Measurements from ENCODE around the gene ZYG11A.

ZYG11A gene

DNA sequence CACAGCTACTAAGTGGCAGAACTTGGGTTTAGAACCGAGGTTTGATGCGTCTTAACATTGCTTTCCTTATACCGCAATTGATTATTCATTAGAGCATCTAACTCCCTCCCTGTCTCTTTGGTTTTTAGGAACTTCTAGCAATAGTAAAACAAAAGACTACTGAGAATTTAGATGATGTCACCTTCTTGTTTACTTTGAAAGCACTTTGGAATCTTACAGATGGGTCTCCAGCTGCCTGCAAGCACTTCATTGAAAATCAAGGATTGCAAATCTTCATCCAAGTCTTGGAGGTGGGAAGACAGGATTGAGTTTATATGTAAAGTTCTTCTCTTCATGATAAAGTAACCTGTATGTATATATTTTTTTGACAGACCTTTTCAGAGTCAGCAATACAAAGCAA, 35.0 kb downstream of the ZYG11A start:
- no peak for DNase-seq (ENCODE audit: low read depth)

DNA sequence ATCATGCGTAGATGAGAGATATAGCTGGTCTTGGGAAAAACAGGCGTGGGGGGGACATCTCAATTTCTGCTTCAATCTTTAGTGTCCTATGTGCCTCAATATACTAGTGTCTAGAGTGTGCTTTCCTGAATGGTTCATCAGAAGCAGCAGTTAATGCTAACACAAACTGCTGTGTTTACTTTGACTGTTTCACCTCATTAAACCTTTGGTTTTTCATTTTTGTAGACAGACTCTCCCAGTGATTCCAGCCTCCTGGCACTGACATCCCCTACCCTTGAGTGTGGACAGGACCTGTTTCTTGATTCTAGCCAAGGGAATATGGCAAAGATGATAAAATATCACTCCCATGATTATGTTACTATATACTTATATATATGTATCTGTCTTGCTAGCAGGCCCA, 37.6 kb downstream of the ZYG11A start:
- no peak for DNase-seq (ENCODE audit: low read depth)

DNA sequence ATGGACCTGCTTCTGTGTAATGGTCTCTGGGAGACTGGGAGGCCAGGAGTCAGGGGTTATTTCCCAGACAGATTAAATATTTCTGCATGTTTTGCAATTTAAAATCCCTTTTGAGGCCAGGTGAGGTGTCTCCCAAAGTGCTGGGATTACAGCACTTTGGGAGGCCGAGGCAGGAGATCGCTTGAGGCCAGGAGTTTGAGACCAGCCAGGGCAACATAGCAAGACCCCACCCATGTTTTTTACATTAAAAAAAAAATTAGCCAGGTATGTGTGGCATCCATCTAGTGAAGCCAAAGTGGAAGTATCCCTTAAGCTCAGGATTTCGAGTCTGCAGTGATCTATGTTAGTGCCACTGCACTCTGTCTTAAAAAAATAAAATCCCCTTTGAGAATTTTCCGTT, 44.9 kb downstream of the ZYG11A start:
- DNase-seq (ENCODE audit: low read depth), result no peak

DNA sequence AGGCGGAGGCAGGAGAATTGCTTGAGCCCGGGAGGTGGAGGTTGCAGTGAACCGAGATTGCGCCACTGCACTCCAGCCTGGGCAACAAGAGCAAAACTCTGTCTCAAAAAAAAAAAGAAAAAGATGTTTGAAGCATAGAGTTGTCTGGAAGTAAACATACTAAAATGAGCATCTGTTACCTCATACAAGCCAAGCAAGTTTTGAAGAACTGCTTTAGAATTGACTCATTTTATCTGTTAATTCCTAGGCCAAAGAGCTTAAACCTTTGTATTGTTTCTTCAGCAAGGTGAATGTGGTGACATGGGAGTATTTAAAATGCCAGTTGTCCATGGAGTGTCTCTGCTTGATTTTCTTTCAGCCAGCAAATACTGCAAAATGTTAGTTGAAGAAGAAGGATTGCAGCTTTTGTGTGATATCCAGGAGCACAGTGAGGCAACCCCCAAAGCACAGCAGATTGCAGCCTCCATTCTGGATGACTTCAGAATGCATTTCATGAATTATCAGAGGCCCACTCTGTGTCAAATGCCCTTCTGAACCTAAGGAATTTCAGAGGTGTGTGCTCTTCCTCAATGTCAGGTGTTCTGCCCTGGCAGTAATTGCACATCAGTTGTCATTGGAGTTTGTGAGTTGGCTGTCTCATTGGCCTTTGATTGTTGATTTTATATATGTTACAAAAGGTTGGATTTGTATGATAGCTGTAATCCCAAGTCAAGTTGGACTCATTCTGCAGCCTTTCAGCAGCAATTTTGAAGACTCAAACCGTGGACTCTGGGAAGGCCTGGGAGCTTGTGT, 50.1 kb downstream of the ZYG11A start:
- no peak for DNase-seq (ENCODE audit: low read depth)

DNA sequence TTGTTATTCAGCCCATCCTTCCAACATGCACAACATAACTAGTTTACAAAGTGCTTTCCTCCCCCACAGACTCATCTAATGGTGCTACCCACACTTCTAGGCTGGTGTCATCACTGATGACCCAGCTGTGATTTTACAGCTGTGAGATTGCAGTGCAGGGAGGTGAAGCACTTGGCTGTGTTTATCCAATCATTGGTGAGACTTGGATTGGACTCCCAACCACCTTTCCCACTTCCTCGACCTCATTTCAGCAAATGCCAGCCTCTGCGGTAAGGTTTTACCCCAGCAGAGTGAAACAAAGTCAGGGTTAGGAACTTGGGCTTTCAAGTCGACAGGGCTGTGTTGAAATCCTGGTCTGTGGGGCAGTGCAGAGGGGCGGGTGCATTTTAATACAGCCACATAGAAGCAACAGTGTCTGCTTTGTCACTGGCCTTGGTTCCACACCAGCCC, 56.9 kb downstream of the ZYG11A start:
- DNase-seq (ENCODE audit: low read depth), result no peak

- no peak for DNase-seq (ENCODE audit: low read depth)
These were observed 57.8 kb downstream of the ZYG11A start for GRCh38 chr1:52900402-52900801.

- no peak for DNase-seq (ENCODE audit: low read depth)
These were observed 58.8 kb downstream of the ZYG11A start for GRCh38 chr1:52901384-52901783.

DNA sequence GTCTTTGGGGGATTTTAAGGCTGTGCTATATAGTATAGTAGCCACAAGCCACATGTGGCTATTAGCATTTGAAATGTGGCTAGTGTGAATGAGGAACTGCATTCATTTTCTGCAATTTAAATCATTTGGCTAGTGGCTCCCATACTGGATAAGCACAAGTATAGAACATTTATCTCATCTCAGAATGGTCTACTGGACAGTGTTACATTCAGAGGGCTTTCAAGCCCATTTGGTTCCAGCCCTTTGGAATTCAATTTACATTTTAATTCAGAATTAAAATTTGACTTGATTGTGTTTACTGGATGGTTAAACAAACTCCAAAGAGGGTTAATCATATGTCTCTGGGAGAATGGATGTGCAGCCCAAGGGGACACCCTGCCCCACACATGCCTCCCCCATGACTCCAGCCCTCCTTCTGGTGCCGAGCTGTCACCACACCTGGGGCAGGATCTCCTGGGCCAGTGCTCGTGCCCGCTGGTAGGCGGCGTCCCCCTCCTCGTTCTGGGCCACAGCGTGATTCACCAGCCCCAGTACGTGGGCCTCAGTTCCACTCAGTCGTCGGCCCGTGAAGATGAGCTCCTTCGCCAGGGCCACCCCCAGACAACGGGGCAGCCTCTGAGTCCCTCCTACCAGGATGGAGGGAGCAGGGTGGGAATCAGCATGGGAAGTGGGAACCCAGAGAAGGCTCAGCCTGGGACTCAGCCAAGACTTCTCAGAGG, 61.8 kb downstream of the ZYG11A start:
- no peak for DNase-seq (ENCODE audit: low read depth)

GRCh38 chr1:52904927-52905698, 62.6 kb downstream of the ZYG11A start:
- DNase-seq (ENCODE audit: low read depth), result no peak

GRCh38 chr1:52906135-52906603, 63.6 kb downstream of the ZYG11A start:
- DNase-seq (ENCODE audit: low read depth), result no peak

DNA sequence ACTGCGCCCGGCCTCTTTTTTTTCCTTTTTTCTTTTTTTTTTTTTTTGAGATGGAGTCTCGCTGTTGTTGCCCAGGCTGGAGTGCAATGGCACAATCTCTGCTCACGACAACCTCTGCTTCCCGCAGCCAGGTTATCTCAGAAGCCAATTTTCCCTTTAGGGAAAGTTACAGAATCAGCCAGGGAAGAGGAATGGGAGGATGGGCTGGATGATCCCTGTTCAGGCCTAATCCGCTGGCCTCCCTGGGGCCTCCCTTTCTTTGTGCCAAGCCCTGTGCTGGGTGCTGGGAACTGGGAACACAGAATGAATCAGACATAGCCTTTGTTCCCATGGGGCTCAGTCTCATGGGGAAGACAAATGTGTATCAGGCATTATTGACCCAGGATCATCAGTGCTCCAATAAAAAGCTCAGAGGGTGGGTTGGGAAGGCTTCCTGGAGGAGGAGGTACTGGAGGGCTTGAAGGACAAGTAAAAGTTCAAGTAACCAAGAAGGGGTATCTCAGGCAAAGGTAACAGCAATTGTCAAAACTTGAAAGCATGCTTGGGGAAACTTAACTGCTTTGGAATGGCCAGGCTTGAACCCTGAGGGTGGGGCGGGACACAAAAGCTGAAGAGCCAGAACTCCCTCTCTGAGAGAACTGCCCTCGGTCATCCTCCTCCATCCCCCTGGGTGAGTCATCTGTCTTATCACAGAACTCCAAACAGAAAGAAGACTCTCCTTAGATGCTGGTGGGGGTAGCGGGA, 64.7 kb downstream of the ZYG11A start:
- DNase-seq (ENCODE audit: low read depth), result no peak

GRCh38 chr1:52907812-52908153, 65.2 kb downstream of the ZYG11A start:
- no peak for DNase-seq (ENCODE audit: low read depth)

- no peak for DNase-seq (ENCODE audit: low read depth)
These were observed 69.0 kb downstream of the ZYG11A start for GRCh38 chr1:52911541-52911940.

DNA sequence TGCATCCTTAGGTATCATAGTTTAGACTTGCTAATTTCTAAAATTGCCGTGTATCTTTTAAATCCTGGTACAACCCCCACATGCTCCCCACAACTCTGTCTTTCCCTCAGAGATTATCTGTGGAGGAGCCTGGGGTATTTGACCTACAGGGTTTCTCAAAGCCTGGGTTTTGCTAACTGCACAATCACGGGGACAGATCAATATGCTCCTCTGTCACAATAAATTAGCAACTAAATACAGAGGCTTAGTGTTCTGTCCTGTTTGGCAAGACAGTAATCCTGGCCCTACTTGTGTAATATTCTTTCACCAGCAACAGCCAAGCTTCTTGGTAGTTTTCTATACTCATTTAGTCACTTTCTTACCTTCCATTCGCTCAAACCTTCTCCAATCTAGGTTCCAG, 70.5 kb downstream of the ZYG11A start:
- no peak for DNase-seq (ENCODE audit: low read depth)

DNA sequence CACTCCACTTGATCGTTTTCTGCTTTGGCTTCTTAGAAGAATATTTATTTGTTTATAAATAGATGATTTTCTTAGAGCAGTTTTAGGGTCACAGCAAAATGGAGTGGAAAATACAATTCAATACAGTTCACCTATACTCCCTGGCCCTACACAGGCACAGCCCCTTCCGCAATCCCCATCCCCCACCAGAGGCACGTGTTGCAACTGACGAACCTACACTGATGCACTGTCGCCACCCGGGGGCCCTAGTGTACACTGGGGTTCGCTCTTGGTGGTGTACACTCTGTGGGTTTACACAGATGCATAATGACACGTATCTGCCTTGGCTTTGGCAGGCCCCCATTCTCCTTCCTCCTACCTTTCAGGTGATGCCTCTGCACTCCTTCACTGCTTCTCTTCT, 71.0 kb downstream of the ZYG11A start:
- no peak for DNase-seq (ENCODE audit: low read depth)

GRCh38 chr1:52914463-52914862, 71.9 kb downstream of the ZYG11A start:
- DNase-seq (ENCODE audit: low read depth), result no peak

DNA sequence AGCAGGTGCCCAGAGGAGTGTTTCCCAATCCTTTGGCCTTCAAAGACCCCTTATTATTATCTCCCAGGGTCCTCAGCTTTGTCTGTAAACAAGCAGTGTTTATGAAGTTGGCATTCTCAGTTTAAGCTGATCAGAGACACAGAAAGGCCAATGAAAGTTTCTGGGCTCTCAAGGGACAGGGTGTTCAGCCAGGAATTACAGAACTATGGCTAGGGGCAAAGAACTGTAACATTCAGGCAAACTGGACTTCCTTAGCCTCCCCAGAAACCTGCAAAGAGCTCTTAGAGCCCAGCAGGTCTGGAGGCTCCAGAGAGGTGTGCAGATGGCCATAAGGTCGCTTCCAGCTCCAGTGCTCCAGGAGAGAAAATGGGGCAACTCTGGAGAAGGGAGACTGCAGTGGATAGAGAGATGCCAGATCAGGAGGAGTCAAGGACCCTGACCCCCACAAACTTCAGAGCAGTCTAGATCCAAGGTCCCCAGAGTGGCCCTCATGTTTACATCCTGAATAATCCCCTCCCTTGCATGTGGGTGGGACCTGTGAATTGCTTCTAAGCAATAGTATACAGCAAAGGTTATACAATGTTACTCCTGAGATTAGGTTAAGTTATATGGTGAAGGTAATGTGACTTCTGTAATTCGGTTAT, 72.8 kb downstream of the ZYG11A start:
- DNase-seq (ENCODE audit: low read depth), result no peak

GRCh38 chr1:52915855-52916220, 73.3 kb downstream of the ZYG11A start:
- DNase-seq (ENCODE audit: low read depth), result no peak

DNA sequence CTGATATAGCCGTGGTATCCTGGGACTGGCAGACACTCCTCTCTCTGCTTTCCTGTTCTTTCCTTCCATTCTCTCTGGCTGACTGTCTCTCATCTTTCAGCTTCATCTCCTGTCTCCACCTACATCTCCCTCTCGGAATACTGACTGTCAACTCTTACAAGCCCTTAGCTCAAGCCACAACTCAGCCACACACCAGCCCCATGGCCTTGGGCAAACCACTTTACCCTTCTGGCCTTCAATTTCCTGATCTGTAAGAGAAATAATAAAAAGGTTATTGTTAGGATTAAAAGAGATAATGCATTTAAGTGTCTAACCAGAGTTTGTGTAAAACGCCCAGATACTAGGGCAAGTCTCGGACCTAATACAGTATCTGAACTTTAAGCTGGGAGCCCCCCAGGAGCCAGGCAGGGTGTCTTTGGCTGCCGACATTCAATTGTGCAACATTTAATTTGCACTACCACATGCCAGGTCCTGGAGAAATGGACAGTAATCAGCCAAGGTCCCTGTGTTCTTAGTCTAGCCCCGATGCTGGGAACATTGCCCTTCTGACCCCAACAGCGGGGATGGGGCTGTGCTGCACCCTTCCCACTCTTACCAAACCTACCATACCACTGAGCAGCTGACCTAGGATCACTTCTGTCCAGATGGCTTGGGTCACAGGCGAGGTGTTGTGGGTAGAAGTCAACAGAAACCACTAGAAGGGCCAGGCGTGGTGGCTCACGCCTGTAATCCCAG, 73.8 kb downstream of the ZYG11A start:
- DNase-seq (ENCODE audit: low read depth), result no peak

- no peak for DNase-seq (ENCODE audit: low read depth)
These were observed 74.6 kb downstream of the ZYG11A start for GRCh38 chr1:52917156-52917555.

DNA sequence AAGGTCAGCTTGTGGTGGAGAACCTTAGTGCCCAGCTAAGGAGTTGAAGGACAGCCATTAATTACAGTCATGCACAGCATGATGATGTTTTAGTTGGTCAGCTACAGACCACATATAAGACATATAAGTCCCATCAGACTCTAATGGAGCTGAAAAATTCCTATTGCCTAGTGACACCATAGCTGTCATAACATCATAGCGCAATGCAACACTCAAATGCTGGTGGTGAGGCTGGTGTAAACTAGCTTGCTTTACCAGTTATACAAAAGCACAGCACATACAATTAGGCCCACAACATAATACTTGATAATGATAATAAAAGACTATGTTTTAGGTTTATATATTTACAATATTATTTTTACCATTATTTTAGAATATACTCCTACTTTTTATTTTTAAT, 75.0 kb downstream of the ZYG11A start:
- no peak for DNase-seq (ENCODE audit: low read depth)
